CD8-positive, alpha-beta memory T cell (primary cell): ENCODE data around the gene TMEM151B. TPM values are rescaled to one million over a fixed set of nuclear protein-coding genes. Genes with fewer than 3 reads are reported as not detected.
A peak's percentile ranks its signal among the peaks of the same experiment; 100 is the strongest.
"Not testable (repeated sequence)": the region's sequence is repeated elsewhere in the genome, so short reads cannot be mapped to it uniquely, and the experiment has no call there.

ENCODE experiments used
- CTCF ChIA-PET: fragments of 350-600 bp; sonication (Branson Sonifier 250); formaldehyde crosslinking; loops from one replicate; lab custom pipeline; 2021; ENCODE audit warnings: antibody characterized with exemption; lab: Charles Lee
- POLR2A ChIA-PET: fragments of 350-600 bp; sonication (Branson Sonifier 250); formaldehyde crosslinking; loops from one replicate; lab custom pipeline; 2021; ENCODE audit warnings: antibody characterized with exemption; lab: Charles Lee
- DNase-seq, 5 donors: peaks; one replicate each; pipeline versions ENCODE4 v3.0.0 to v3.0.0-alpha.2; 2020 to 2022; ENCODE audit warnings: mixed read lengths in 1 of 5
- H3K27ac ChIP-seq: one replicate; pipeline ENCODE4 v1.7.0; 2013; ENCODE audit warnings: low read depth, mild to moderate bottlenecking, low read length, moderate library complexity
- H3K27me3 ChIP-seq: 2 replicates; pipeline ENCODE4 v1.7.0; 2013; ENCODE audit warnings: low read length, mild to moderate bottlenecking; ENCODE audit not compliant: insufficient read depth, poor library complexity, severe bottlenecking
- H3K36me3 ChIP-seq: 2 replicates; pipeline ENCODE4 v1.7.0; 2013; ENCODE audit warnings: mild to moderate bottlenecking, low read length, moderate library complexity; ENCODE audit not compliant: insufficient read depth
- H3K4me1 ChIP-seq: 2 replicates; pipeline ENCODE4 v1.7.0; 2013; ENCODE audit warnings: mild to moderate bottlenecking, low read length, moderate library complexity; ENCODE audit not compliant: insufficient read depth
- H3K4me3 ChIP-seq: 2 replicates; pipeline ENCODE4 v1.7.0; 2013; ENCODE audit warnings: mild to moderate bottlenecking, low read length
- H3K9me3 ChIP-seq: 2 replicates; pipeline ENCODE4 v1.7.0; 2013; ENCODE audit warnings: mild to moderate bottlenecking, low read length
- H3K27ac Mint-ChIP-seq, 8 donors: one replicate each; pipeline ENCODE4 v1.8.0; 2020 to 2021; ENCODE audit warnings: mixed read lengths in 8 of 8, mild to moderate bottlenecking in 6 of 8, inconsistent platforms in 3 of 8, moderate library complexity in 3 of 8
- H3K27me3 Mint-ChIP-seq, 2 donors: one replicate each; pipeline ENCODE4 v1.8.0; 2020 to 2021; ENCODE audit warnings: mixed read lengths in 2 of 2, mild to moderate bottlenecking in 1 of 2, moderate library complexity in 1 of 2
- H3K36me3 Mint-ChIP-seq, 3 donors: one replicate each; pipeline ENCODE4 v1.8.0; 2020 to 2021; ENCODE audit warnings: mixed read lengths in 3 of 3, inconsistent platforms in 1 of 3, mild to moderate bottlenecking in 1 of 3
- H3K4me1 Mint-ChIP-seq, 3 donors: one replicate each; pipeline ENCODE4 v1.8.0; 2020 to 2021; ENCODE audit warnings: mixed read lengths in 3 of 3, inconsistent platforms in 1 of 3, mild to moderate bottlenecking in 1 of 3
- H3K4me3 Mint-ChIP-seq, 7 donors: one replicate each; pipeline ENCODE4 v1.8.0; 2020 to 2021; ENCODE audit warnings: mixed read lengths in 7 of 7, mild to moderate bottlenecking in 6 of 7, moderate library complexity in 4 of 7, inconsistent platforms in 2 of 7
- H3K9me3 Mint-ChIP-seq, 5 donors: one replicate each; pipeline ENCODE4 v1.8.0; 2020 to 2022; ENCODE audit warnings: mixed read lengths in 5 of 5, mild to moderate bottlenecking in 3 of 5, moderate library complexity in 2 of 5, inconsistent platforms in 1 of 5
- polyA plus RNA-seq: library from polyadenylated mRNA; unstranded; fragments of 300-500 nt; fragmentation: Illumina TruSeq; gene quantifications from one replicate; pipeline ENCODE4 v1.2.3, GENCODE V29; 2021
- total RNA-seq, 2 experiments: library from RNA; stranded (reverse); gene quantifications; one replicate each; pipeline ENCODE4 v1.2.3, GENCODE V29; 2021

Gene TMEM151B
- total and polyA plus RNA-seq, 3 experiments from 2014 or later, result not detected

DNA sequence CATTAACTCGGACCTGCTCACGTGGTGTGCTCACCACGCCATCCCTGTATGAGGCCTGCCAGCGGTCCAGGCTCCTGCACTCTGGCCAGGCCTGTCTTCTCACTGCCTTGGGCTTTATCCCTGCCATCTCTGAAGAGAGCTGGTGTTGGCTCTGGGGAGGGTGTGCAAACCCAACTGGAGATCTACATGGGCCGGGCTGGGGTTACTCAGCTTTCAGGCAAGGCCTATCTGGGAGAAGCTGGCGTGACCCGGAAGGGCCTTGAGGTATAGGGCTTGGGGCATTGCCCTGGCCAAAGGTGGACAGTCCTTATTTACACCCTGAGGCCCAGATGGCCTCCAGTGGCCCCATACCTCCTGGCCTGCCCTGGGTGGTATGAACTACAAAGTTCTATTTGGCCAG is 41.8 kb upstream of the TMEM151B start:
- no peaks in the 10 kb centered on the region for H3K27me3 Mint-ChIP-seq
- no peaks in the 10 kb centered on the region for H3K36me3 ChIP-seq
- H3K9me3 ChIP-seq, result no peaks in the 10 kb centered on the region
- H3K4me1 Mint-ChIP-seq, result peaks cover 8 to 9% (median 8%) of the 10 kb centered on the region in 3 donors
- H3K4me3 Mint-ChIP-seq, result no peak overlapping the region
- no peak for DNase-seq
- no peak overlapping the region for H3K27ac Mint-ChIP-seq
- H3K4me1 ChIP-seq, result no peaks in the 10 kb centered on the region
- no peaks in the 10 kb centered on the region for H3K36me3 Mint-ChIP-seq
- CTCF ChIA-PET, result interaction anchor here (1.2 to 8.0 kb wide), 2 partner anchors 7 to 28 kb away, joined by 5 to 69 read pairs; no protein-coding TSS in a partner anchor
- H3K27ac ChIP-seq, result no peak overlapping the region
- POLR2A ChIA-PET, result no interaction called here
- H3K9me3 Mint-ChIP-seq, result no peaks in the 10 kb centered on the region
- H3K27me3 ChIP-seq, result no peaks in the 10 kb centered on the region
- H3K4me3 ChIP-seq, result no peak overlapping the region

DNA sequence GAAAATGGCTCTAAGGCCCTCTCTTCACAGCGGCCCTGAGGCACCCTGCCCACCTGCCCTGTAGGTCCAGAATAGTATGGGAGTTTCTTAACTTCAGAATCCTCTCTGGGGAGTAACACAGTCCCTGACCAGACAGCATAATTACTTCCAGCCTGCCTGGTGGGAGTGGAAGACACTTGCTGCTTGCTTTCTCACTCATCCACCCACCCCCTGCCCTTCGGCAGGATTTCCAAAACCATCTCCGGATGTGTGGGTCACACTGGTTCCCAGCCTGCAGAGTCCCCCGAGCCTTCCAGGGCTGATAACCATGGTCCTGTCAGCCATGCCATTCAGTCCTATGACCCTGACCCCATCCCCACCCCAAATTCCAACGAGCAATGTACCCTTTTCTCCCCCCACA is 41.4 kb upstream of the TMEM151B start:
- Histone ChIP-seq H3K27ac (no peak overlapping the region), H3K36me3 (no peaks in the 10 kb centered on the region), H3K27me3 (no peaks in the 10 kb centered on the region), H3K4me3 (no peak overlapping the region), H3K9me3 (no peaks in the 10 kb centered on the region), H3K4me1 (no peaks in the 10 kb centered on the region)
- peak in 1 of 5 donors; percentile 14 for DNase-seq
- POLR2A ChIA-PET, result no interaction called here
- Mint-ChIP-seq H3K9me3 (no peaks in the 10 kb centered on the region), H3K4me3 (no peak overlapping the region), H3K36me3 (no peaks in the 10 kb centered on the region), H3K4me1 (peaks cover 7 to 8% (median 8%) of the 10 kb centered on the region in 3 donors), H3K27ac (peak overlapping the region in 1 of 8 donors; percentile 54), H3K27me3 (no peaks in the 10 kb centered on the region)
- CTCF ChIA-PET, result interaction anchor here (8.0 kb wide), 1 partner anchor 7 kb away, joined by 69 read pairs; no protein-coding TSS in a partner anchor

- POLR2A ChIA-PET, result no interaction called here
- Histone ChIP-seq H3K36me3 (no peaks in the 10 kb centered on the region), H3K4me1 (no peaks in the 10 kb centered on the region), H3K4me3 (no peak overlapping the region), H3K9me3 (no peaks in the 10 kb centered on the region), H3K27me3 (no peaks in the 10 kb centered on the region), H3K27ac (no peak overlapping the region)
- Mint-ChIP-seq H3K9me3 (no peaks in the 10 kb centered on the region), H3K4me1 (peaks cover under 1 to 2% (median 1%) of the 10 kb centered on the region in 3 donors), H3K27ac (no peak overlapping the region), H3K36me3 (no peaks in the 10 kb centered on the region), H3K27me3 (no peaks in the 10 kb centered on the region), H3K4me3 (no peak overlapping the region)
- CTCF ChIA-PET, result interaction anchor here (0.6 kb wide), 1 partner anchor 56 kb away, joined by 3 read pairs; no protein-coding TSS in a partner anchor
- peak in 1 of 5 donors; percentile 8 for DNase-seq
These were observed 40.7 kb upstream of the TMEM151B start for GRCh38 chr6:44229376-44230033.

GRCh38 chr6:44230034-44230675 is 40.1 kb upstream of the TMEM151B start:
- DNase-seq, result no peak
- Mint-ChIP-seq H3K9me3 (no peaks in the 10 kb centered on the region), H3K36me3 (no peaks in the 10 kb centered on the region), H3K27ac (no peak overlapping the region), H3K4me1 (no peaks in the 10 kb centered on the region), H3K27me3 (no peaks in the 10 kb centered on the region), H3K4me3 (no peak overlapping the region)
- no peaks in the 10 kb centered on the region for H3K4me1 ChIP-seq
- H3K27ac ChIP-seq, result no peak overlapping the region
- H3K9me3 ChIP-seq, result no peaks in the 10 kb centered on the region
- ChIA-PET POLR2A (interaction anchor here (0.9 kb wide), 1 partner anchor 17 kb away, joined by 3 read pairs; the partner anchor contains the start of gene HSP90AB1), CTCF (interaction anchor here (0.6 to 1.4 kb wide), 2 partner anchors 12 to 57 kb away, joined by 3 to 4 read pairs; no protein-coding TSS in a partner anchor)
- H3K36me3 ChIP-seq, result no peaks in the 10 kb centered on the region
- H3K4me3 ChIP-seq, result no peak overlapping the region
- H3K27me3 ChIP-seq, result no peaks in the 10 kb centered on the region

GRCh38 chr6:44231426-44231825 is 38.8 kb upstream of the TMEM151B start:
- H3K4me1 Mint-ChIP-seq, H3K36me3 Mint-ChIP-seq, H3K4me1 ChIP-seq, H3K27ac ChIP-seq, POLR2A ChIA-PET, H3K9me3 Mint-ChIP-seq, DNase-seq, CTCF ChIA-PET, H3K27ac Mint-ChIP-seq, H3K27me3 ChIP-seq, H3K27me3 Mint-ChIP-seq, H3K36me3 ChIP-seq, H3K4me3 Mint-ChIP-seq, H3K9me3 ChIP-seq, H3K4me3 ChIP-seq: not testable (repeated sequence)

GRCh38 chr6:44232676-44233566 is 37.3 kb upstream of the TMEM151B start:
- Mint-ChIP-seq H3K4me3 (no peak overlapping the region), H3K36me3 (peaks cover 0 to 3% (median 0%) of the 10 kb centered on the region in 3 donors)
- CTCF ChIA-PET, result interaction anchor here (1.3 to 6.3 kb wide), 2 partner anchors 8 to 60 kb away, joined by 4 to 69 read pairs; partner anchors contain the start of gene SLC29A1

DNA sequence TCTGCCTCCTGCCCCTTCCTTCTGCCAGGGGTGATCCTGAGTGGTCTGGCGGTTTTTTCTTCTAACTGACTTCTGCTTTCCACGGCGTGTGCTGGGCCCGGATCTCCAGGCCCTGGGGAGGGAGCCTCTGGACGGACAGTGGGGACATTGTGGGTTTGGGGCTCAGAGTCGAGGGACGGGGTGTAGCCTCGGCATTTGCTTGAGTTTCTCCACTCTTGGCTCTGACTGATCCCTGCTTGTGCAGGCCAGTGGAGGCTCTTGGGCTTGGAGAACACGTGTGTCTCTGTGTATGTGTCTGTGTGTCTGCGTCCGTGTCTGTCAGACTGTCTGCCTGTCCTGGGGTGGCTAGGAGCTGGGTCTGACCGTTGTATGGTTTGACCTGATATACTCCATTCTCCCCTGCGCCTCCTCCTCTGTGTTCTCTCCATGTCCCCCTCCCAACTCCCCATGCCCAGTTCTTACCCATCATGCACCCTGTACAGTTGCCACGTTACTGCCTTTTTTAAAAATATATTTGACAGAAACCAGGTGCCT is 36.6 kb upstream of the TMEM151B start:
- no peak for DNase-seq
- Histone ChIP-seq H3K9me3 (no peaks in the 10 kb centered on the region), H3K27ac (no peak overlapping the region), H3K36me3 (no peaks in the 10 kb centered on the region), H3K27me3 (no peaks in the 10 kb centered on the region), H3K4me1 (peaks cover 12% of the 10 kb centered on the region), H3K4me3 (no peak overlapping the region)
- Mint-ChIP-seq H3K36me3 (peaks cover 0 to 3% (median 0%) of the 10 kb centered on the region in 3 donors), H3K27ac (no peak overlapping the region), H3K4me3 (no peak overlapping the region), H3K4me1 (peaks cover 9 to 14% (median 10%) of the 10 kb centered on the region in 3 donors), H3K27me3 (no peaks in the 10 kb centered on the region), H3K9me3 (no peaks in the 10 kb centered on the region)
- POLR2A ChIA-PET, result interaction anchor here (1.0 kb wide), 1 partner anchor 9 kb away, joined by 3 read pairs; no protein-coding TSS in a partner anchor
- CTCF ChIA-PET, result interaction anchor here (0.6 to 6.3 kb wide), 6 partner anchors 9 to 664 kb away, joined by 3 to 69 read pairs (median 4); partner anchors contain the start of genes SLC29A1 and SLC35B2

More at GRCh38 chr6:44232676-44233566, 37.3 kb upstream of the TMEM151B start:
- POLR2A ChIA-PET, result no interaction called here
- Mint-ChIP-seq H3K27me3 (no peaks in the 10 kb centered on the region), H3K27ac (peak overlapping the region in 1 of 8 donors; percentile 93), H3K4me1 (peaks cover 4 to 7% (median 4%) of the 10 kb centered on the region in 3 donors), H3K9me3 (no peaks in the 10 kb centered on the region)
- H3K27ac ChIP-seq, result no peak overlapping the region
- no peak overlapping the region for H3K4me3 ChIP-seq
- no peaks in the 10 kb centered on the region for H3K9me3 ChIP-seq
- H3K4me1 ChIP-seq, result peaks cover 7% of the 10 kb centered on the region
- H3K36me3 ChIP-seq, result no peaks in the 10 kb centered on the region
- no peaks in the 10 kb centered on the region for H3K27me3 ChIP-seq
- no peak for DNase-seq
